T-helper 9 cell (primary cell): ENCODE measurements around the gene CBLC.
"Not testable (repeated sequence)": the region's sequence is repeated elsewhere in the genome, so short reads cannot be mapped to it uniquely, and the experiment has no call there.

Experiments
- DNase-seq: peaks from one replicate; pipeline ENCODE4 v3.0.0-alpha.2; 2020

Gene CBLC

GRCh38 chr19:44765949-44766335 is 11.7 kb upstream of the CBLC start:
- DNase-seq, result no peak

- no peak for DNase-seq
These were observed 10.2 kb upstream of the CBLC start for GRCh38 chr19:44767295-44768180.

DNA sequence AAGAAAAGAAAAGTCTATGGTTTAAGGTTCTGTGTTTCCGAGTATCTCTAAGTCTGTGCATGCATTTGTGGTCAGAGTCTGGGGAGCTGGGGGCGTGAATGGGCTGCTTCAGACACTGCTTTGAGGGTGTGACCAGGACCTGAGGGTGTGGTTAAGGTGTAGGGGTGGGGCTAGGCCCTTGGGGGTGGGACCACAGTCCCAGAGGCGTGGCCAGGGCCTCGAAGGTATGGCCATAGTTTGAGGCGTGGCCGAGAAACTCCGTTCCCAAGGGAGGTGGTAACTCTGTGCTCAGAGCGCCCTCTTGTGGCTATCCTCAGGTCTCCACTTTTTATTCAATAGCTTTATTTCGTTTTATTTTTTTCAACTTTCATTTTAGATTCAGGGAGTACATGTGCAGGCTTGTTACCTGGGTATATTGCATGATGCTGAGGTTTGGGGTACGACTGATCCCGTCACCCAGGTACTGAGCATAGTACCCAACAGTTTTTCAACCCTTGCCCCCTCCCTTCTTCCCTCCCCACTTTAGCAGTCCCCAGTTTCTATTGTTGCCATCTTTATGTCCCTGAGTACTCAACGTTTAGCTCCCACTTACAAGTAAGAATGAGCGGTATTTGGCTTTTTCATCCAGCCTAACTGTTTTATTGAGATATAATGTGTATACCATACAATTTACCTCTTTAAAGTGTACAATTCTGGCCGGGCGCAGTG is 7.0 kb upstream of the CBLC start:
- peak; percentile 98 for DNase-seq

DNA sequence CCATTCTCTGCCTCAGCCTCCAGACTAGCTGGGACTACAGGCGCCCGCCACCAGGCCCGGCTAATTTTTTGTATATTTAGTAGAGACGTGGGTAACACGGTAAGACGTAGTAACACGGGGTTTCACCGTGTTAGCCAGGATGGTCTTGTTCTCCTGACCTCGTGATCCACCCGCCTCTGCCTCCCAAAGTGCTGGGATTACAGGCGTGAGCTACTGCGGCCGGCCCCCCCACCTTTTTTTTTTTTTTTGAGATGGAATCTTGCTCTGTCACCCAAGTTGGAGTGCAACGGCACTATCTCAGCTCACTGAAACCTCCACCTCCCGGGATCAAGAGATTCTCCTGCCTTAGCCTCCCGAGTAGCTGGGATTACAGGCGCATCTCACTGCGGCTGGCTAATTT is 5.5 kb upstream of the CBLC start:
- not testable (repeated sequence) for DNase-seq

GRCh38 chr19:44772959-44773358 is 4.7 kb upstream of the CBLC start:
- DNase-seq, result no peak

DNA sequence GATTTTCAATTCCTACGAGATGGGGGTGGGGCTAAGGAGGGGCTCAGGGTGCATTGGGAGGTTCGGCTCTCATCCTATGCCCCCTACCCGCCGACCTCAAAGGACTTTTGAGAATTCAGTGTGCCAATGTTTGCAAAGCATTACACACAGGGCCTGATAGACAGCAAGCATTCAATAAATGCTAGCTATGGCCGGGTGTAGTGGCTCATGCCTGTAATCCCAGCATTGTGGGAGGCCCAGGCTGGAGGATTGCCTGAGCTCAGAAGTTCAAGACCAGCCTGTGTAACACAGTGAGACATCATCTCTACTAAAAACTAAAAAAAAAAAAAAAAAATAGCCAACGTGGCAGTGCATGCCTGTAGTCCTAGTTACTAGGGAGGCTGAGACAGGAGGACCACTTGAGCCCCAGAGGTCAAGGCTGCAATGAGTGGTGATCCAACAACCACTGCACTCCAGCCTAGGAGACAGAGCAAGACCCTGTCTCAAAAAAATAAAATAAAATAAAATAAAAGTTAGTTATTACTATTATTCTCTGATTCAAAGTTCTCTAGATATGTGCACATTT is 1.9 kb upstream of the CBLC start:
- DNase-seq, result no peak

- no peak for DNase-seq
These were observed 1.1 kb upstream of the CBLC start for GRCh38 chr19:44776402-44777096.

GRCh38 chr19:44779150-44779549 is 1.5 kb downstream of the CBLC start:
- DNase-seq, result no peak

- DNase-seq, result not testable (repeated sequence)
These were observed 4.0 kb downstream of the CBLC start for GRCh38 chr19:44781694-44782093.

- DNase-seq, result no peak
These were observed 5.0 kb downstream of the CBLC start for GRCh38 chr19:44782729-44783128.

DNA sequence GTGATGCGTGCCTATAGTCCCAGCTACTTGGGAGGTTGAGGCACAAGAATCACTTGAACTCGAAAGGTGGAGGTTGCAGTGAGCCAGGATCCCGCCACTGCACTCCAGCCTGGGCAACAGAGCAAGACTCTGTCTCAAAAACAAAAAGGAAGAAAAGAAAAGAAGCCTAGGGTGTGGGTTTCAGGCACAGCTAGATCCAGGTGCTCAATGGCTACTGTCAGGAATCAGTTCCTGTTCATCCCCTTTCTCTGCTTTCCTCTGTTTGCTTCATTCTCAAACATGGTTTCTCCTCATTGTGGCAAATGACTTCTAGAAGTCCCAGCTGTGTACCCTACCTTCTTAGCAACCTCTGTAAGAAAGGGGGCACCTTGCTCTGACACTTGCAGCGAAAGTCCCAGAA is 5.9 kb downstream of the CBLC start:
- no peak for DNase-seq

DNA sequence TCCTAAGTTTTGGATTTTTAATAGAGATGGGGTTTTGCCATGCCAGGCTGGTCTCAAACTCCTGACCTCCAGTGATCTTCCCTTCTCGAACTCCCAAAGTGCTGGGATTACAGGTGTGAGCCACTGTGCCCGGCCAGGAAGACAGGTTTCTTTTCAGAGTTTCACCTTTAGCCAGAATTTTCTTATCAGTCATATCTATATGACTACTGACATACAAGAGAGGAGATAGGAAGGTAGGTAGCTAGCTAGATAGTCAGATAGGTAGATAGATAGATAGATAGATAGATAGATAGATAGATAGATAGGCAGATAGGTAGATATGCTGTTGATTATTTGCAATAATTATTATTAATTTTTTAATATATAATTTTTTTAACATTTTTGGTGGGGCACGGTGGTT is 7.6 kb downstream of the CBLC start:
- DNase-seq, result no peak

GRCh38 chr19:44785993-44786392 is 8.3 kb downstream of the CBLC start:
- DNase-seq, result no peak

GRCh38 chr19:44788971-44789370 is 11.3 kb downstream of the CBLC start:
- no peak for DNase-seq

- no peak for DNase-seq
These were observed 12.3 kb downstream of the CBLC start for GRCh38 chr19:44789943-44790483.

DNA sequence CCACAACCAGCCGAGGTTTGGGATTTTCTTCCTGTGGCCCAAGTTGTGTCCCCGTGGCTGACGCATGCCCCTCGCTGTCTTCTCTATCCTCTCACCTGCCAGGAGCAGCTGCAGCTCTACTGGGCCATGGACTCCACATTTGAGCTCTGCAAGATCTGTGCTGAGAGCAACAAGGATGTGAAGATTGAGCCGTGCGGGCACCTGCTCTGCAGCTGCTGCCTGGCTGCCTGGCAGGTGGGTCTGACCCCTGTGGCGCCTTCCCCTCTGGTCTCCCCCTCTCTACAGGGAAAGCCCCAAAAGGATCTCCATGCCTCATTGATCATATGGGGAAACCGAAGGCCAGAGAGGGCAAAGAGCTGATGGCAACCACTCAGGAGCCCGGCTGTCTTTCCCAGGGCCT is 14.6 kb downstream of the CBLC start:
- DNase-seq, result no peak

DNA sequence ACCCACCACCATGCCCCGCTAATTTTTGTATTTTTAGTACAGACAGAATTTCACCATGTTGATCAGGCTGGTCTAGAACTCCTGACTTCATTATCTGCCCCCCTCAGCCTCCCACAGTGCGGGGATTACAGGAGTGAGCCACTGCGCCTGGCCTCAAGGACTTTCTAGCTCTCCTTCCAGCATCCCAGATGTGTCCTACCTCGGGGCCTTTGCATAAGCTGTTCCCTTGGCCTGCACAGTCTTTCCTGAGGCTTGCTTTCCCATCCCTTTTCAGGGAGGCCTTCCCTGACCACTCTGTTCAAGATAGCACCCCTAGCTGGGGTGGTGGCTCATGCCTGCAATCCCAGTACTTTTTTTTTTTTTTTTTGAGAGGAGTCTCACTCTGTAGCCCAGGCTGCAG is 16.9 kb downstream of the CBLC start:
- DNase-seq, result no peak

GRCh38 chr19:44795398-44795987 is 17.8 kb downstream of the CBLC start:
- no peak for DNase-seq

DNA sequence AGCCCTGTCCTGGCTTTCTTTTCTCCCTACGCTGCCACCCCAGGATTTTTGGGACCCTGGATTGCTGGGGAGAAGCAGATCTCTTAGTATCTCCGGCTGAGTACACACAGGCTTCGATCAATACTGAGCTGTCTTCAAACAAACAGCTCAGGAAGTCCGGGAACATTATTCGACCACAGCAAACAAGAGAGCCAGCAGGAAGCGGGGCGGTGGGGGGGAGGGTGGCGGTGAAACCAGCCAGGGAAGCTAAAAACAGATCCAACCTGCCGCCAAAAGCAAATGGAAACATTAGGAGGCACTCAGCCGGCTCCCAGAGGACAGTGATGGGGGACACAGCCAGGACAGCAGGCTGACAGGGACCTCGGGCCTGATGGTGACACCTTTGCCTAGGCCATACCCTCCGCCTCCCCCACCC is 19.0 kb downstream of the CBLC start:
- no peak for DNase-seq

DNA sequence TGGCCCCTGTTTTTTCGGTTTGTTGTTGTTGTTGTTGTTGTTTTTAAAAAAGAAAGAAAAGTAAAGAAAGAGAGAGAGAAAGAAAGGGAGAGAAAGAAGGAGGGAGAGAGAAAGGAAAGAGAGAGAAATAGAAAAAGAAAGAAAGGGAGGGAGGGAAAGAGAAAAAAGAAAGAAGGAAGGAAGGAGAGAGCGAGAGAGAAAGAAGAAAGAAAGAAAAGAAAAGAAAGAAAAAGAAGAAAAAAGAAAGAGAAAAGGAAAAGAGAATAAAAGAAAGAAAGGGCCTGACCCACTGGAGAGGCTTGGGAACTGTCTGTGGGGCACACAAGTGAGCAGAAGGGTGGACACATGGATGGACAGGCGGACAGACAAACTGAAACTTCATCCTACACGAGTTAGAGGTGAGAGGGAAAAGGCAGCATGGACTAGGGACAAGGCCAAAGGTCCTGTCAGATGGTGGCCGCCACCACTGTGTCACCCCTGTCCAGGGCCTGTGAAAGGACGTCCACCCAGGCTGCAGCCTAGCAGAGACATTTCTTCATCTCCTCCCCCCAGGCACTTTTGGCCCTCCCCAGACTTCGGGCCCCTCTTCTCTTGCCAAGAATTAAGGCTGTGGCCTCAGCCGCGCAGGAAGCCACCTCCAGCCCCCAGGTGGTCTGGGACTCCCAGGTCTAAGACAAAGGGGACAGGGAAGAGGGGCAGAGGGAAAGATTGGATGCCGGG is 22.1 kb downstream of the CBLC start:
- no peak for DNase-seq

DNA sequence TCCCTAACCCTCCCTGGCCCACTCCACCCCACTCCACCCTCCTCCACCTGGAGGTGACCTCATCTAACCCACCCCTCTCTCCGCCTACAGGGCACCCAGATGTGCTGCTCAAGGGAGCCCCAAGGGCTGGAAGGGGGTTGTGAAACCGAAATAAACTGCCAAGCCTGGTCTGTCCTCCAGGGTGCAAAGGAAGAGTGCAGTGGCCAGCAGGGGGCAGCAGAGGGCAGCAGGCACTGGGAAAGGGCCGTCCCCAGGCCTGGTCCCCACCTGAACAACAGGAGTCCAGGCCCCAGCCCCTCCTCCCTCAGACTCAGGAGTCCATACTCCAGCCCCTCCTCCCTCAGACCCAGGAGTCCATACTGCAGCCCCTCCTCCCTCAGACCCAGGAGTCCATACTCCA is 22.8 kb downstream of the CBLC start:
- peak; percentile 88 for DNase-seq
